HUDEP-2 (cell line): Measurements from ENCODE around the gene VSTM1.
"Not testable (repeated sequence)": the region's sequence is repeated elsewhere in the genome, so short reads cannot be mapped to it uniquely, and the experiment has no call there.

Experiments used
- DNase-seq, 76 experiments: peaks; one replicate each; lab custom pipeline; 2025; ENCODE audit not compliant: unreplicated experiment in 76 of 76; lab: John Stamatoyannopoulos, UW

Gene VSTM1

GRCh38 chr19:54074851-54075250, 11.2 kb upstream of the VSTM1 start:
- DNase-seq = no peak

- DNase-seq = no peak
Measured at GRCh38 chr19:54073829-54074228, 10.1 kb upstream of the VSTM1 start.

- no peak for DNase-seq
Measured at GRCh38 chr19:54069470-54069869, 5.8 kb upstream of the VSTM1 start.

GRCh38 chr19:54062643-54063042, 1.1 kb downstream of the VSTM1 start:
- DNase-seq = no peak

GRCh38 chr19:54047616-54048015, 16.1 kb downstream of the VSTM1 start:
- no peak for DNase-seq

GRCh38 chr19:54045771-54046170, 17.9 kb downstream of the VSTM1 start:
- DNase-seq = no peak

- no peak for DNase-seq
Measured at GRCh38 chr19:54042989-54043388, 20.7 kb downstream of the VSTM1 start.

GRCh38 chr19:54041969-54042606, 21.6 kb downstream of the VSTM1 start:
- DNase-seq = no peak

- DNase-seq = no peak
Measured at GRCh38 chr19:54040003-54040402, 23.7 kb downstream of the VSTM1 start.

- DNase-seq = not testable (repeated sequence)
Measured at GRCh38 chr19:54036542-54036941, 27.2 kb downstream of the VSTM1 start.

GRCh38 chr19:54035215-54036178, 28.2 kb downstream of the VSTM1 start:
- no peak for DNase-seq

- DNase-seq = peak in 4 of 76 experiments; percentile 6 to 22 (median 15)
Measured at GRCh38 chr19:54030895-54031586, 32.7 kb downstream of the VSTM1 start.

- DNase-seq = peak in 53 of 76 experiments; percentile 4 to 68 (median 39)
Measured at GRCh38 chr19:54029930-54030490, 33.7 kb downstream of the VSTM1 start.

- no peak for DNase-seq
Measured at GRCh38 chr19:54029301-54029700, 34.4 kb downstream of the VSTM1 start.

- no peak for DNase-seq
Measured at GRCh38 chr19:54026656-54027055, 37.0 kb downstream of the VSTM1 start.

GRCh38 chr19:54024660-54025059, 39.0 kb downstream of the VSTM1 start:
- DNase-seq = no peak

GRCh38 chr19:54023191-54023590, 40.5 kb downstream of the VSTM1 start:
- no peak for DNase-seq

GRCh38 chr19:54021932-54022331, 41.8 kb downstream of the VSTM1 start:
- DNase-seq = no peak

GRCh38 chr19:54021363-54021762, 42.3 kb downstream of the VSTM1 start:
- DNase-seq = no peak

GRCh38 chr19:54017261-54017660, 46.4 kb downstream of the VSTM1 start:
- DNase-seq = no peak
